Left renal pelvis (tissue), 4 donors: ENCODE measurements around the gene KLHL5. TPM values are rescaled to one million over a fixed set of nuclear protein-coding genes. Genes with fewer than 3 reads are reported as not detected.
"Not testable (repeated sequence)": the region's sequence is repeated elsewhere in the genome, so short reads cannot be mapped to it uniquely, and the experiment has no call there.

Experiments
- DNase-seq, 4 donors: peaks; one replicate each; pipeline ENCODE4 v3.0.0-alpha.2; 2013; ENCODE audit warnings: low read depth in 4 of 4, low spot score in 3 of 4
- polyA plus RNA-seq, 4 donors: library from polyadenylated mRNA; unstranded; fragments of 120-200 nt; gene quantifications; one replicate each; pipeline ENCODE4 v1.2.1, GENCODE V29; 2013; ENCODE audit not compliant: insufficient read length in 4 of 4

KLHL5 gene, protein sequence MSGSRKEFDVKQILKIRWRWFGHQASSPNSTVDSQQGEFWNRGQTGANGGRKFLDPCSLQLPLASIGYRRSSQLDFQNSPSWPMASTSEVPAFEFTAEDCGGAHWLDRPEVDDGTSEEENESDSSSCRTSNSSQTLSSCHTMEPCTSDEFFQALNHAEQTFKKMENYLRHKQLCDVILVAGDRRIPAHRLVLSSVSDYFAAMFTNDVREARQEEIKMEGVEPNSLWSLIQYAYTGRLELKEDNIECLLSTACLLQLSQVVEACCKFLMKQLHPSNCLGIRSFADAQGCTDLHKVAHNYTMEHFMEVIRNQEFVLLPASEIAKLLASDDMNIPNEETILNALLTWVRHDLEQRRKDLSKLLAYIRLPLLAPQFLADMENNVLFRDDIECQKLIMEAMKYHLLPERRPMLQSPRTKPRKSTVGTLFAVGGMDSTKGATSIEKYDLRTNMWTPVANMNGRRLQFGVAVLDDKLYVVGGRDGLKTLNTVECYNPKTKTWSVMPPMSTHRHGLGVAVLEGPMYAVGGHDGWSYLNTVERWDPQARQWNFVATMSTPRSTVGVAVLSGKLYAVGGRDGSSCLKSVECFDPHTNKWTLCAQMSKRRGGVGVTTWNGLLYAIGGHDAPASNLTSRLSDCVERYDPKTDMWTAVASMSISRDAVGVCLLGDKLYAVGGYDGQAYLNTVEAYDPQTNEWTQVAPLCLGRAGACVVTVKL
- 10 to 100 TPM; 30.1 to 47.1 (median 40.9) TPM for polyA plus RNA-seq

DNA sequence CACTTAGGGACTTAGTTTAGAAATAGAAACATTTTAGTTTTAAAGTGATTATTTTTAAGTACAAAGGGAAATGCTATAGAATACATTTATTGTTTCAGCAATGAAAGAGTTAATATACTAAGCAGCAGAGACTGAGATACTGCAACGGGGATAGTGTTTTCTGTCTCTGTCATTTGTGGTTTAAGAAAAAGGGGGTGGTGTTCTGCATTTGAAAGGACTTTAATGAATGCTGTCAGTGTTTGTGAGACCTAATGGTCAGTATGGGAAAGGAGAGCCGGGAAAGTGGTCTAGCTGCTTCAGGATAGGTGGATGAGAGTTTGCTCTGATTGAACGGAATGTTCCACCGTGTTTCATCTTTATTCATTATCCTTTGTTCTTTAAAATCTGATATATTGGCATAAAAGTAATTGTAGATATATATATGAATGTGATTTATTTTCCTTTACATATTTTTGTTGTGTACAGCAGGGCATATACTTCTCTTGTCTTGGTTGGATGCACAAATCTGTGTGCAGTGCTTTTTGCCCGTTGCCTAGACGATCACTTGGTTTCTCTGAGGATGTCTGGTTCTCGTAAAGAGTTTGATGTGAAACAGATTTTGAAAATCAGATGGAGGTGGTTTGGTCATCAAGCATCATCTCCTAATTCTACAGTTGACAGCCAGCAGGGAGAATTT, at the start of gene KLHL5:
TSS of gene KLHL5 (plus strand) at position 139 of the 676 bp plus-strand sequence. CDS start at position 560, 421 bp downstream.
- DNase-seq = no peak

DNA sequence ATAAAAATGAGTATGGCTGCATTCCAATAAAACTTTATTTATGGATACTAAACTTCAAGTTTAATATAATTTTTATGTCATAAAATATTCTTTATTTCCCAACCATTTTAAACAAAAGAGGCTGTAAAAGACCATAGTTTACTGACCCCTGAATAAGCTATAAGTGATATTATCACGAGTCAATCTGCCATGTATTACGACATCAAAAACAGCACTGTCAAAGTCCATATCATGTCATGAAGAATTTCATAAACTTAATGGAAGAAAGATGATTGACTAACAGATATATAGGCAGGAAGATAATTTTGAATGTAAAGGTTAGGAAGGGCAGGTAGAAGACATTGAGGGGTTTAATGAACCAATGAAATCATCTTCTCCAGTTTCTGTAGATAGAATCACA, 48.0 kb upstream of the KLHL5 start:
- no peak for DNase-seq

DNA sequence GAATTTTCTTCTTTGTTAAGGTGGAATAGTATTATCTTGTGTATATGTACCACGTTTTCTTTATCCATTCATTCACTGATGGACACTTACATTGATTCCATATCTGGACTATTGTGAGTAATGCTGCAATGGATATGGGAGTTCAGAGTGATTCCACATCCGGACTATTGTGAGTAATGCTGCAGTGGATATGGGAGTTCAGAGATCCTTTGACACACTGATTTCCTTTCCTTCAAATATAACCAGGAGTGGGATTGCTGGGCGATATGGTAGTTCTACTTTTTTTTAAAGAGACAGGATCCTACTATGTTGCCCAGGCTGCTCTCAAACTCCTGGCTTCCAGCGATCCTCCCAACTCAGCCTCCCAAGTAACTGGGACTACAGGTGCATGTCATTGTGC, 41.9 kb upstream of the KLHL5 start:
- DNase-seq = no peak

DNA sequence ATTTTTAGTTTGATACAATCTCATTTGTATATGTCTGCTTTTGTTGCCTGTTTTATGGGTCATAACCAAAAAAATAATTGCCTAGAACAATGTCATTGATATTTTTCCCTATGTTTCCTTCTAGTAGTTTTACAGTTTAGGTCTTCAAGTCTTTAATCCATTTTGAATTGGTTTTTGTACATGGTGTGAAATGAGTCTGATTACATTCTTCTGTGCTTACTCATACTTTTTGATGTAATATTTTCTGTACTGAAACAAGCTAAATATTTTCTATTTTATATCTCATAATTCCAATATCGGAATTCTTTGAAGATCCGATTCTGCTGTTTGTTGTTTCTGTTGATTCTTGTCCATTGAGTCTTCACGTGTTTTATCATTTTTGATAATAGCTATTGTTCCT, 40.4 kb upstream of the KLHL5 start:
- no peak for DNase-seq

DNA sequence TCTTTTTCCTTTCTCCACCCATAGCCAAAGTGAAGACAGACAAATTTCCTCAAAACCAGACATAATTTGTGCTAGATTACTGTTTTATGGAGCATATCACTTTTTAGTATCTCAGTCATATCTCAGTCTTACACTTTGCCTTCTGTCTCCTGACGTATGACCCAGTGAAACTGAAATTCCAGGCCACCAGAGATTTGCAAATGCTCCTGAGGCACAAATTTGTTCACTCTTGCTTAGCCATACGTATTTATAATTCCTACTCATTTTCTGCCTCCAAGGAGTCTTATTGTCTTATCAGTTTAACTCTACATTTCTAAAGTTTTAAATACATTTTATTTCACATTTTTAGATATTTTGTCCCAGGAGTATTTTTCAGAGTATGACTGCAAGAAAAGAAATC, 39.8 kb upstream of the KLHL5 start:
- no peak for DNase-seq

DNA sequence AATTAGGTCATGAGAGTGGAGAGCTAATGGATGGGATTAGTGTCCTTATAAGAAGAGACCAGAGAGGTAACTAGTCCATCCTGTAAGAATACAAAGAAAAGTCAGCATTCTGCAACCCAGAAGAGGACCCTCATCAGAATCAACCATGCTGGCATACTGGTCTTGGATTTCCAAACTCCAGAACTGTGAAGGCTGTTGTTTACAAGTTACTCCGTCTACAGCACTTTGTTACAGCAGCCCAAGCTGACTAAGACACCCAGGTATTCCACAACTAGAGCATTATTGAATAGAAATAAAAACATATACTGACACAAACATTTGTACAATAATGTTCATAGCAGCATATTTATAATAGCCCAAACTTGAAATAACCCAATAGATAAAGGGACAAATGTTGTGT, 39.0 kb upstream of the KLHL5 start:
- DNase-seq = no peak

DNA sequence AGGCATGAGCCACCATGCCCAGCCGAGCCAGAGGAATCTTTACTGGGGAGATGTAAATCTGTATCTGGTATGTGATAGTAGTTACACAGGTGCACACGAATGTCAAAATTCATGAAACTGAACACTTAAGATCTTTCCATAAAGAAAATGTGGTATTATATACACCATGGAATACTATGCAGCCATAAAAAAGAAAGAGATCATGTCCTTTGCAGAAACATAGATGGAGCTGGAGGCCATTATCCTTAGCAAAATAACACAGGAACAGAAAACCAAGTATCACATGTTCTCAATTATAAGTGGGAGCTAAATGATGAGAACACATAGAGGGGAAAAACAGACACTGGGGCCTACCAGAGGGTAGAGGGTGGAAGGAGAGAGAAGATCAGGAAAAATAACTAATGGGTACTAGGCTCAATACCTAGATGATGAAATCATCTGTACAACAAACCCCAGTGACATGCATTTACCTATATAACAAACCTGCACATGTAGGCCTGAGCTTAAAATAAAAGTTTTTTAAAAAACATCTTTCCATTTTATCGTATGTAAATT, 37.6 kb upstream of the KLHL5 start:
- DNase-seq = no peak

DNA sequence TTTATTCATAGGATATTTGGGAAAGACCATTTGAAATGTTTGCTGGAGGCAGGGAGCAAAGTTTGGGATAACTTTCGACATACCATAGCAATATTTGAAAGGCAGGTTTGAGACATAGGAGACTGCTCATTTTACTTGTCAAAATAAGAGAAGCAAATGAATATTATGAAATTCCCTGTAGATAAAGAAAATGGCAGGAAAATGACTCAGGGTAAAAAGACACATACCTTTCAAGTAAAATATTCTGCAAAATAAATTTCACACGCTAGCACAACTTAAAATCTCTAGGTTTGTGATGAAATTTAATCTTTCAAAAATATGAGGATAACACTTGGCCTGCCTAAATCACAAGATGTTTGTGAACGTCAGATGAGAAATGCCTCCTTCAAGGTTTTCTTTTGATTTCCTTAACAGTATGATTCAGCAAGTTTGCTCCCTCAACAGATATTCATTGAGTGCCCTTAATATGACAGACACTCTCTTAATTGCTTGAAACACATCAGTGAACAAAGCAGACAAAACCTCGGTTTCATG, 36.4 kb upstream of the KLHL5 start:
- DNase-seq = no peak

DNA sequence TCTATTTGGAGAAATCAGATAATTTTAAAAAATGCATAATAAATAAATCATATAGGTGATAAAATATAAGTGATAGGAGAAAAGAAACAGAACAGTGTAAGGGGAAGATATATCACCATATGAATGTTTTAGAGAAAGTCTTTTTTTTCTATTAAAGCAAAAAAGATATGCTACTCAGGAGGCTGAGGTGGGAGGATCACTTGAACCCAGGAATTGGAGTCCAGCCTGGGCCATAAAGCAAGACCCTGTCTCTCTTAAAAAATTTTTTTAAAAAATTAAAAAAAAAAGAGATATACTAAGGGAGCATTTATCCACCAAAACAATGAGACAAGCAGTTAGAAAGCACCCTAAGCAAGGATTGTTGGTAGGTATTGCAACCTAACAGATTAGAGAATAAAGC, 35.9 kb upstream of the KLHL5 start:
- no peak for DNase-seq

DNA sequence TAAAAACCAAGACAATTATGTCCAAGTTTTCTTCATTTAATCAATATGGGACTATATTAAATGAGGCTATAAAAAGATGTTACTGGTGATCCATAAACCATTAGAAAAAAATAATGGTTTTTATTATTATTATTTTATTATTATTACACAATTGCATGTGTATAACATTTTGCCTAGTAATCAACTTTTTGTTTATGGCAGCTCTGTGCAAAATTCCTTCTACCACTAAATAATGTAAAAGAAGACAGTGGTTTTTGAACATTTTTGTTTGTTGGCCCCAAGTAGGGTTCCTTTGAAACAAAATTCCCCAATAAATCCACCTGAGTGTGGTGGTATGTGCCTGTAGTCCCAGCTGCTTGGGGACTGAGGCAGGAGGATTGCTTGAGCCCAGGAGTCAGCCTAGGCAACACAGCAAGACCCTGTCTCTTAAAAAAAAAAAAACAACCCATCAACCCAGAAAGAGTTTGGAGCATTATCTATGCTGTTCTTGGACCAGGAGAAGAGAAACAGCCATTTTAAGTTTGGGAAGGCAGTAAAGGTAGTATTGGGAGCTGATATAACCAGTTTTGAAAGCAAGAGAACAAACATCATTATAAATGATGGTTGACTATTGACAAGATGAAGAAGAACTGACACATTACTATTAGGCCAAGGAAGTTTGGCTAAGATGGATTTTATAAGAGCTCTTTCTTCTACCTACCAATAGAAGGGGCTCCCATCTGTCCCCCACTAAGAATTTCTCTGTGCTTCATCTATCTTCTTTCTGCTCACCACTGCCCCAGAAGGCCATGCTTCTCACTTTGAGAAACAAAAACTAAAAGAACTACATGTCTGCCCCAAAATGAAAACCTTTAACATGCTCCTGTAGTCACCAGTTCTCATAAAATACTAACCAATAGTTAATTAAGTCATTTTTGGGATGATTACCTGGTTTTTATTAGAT, 32.0 kb upstream of the KLHL5 start:
- DNase-seq = no peak

DNA sequence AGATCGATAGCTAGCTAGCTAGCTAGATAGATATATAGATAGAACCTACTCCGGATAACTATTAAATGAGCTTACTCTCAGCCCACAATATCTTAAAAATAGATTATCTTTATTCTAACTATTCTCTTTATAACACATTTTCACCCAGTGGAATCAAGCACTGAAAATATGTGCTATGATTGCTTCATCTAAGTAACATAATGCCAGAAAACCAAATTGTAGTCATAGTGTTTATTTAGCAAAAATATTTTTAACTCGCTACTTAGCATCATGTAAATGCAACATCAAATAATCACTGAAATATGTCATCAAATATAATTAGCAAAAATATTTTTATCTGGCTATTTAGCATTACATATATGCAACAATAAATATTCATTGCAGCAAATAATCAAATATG, 31.3 kb upstream of the KLHL5 start:
- no peak for DNase-seq

DNA sequence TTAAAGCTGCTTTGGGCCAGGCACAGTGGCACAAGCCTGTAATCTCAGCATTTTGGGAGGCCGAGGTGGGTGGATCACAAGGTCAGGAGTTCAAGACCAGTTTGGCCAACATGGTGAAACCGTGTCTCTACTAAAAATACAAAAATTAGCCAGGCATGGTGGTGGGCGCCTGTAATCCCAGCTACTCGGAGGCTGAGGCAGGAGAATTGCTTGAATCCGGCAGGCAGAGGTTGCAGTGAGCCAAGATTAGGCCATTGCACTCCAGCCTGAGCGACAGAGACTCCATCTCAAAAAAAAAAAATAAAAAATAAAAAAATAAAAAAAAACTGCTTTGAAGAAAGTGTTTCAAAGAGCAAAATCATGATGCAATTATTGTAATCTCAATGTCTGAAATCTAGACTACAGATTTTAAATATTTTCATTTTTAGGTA, 30.4 kb upstream of the KLHL5 start:
- not testable (repeated sequence) for DNase-seq

DNA sequence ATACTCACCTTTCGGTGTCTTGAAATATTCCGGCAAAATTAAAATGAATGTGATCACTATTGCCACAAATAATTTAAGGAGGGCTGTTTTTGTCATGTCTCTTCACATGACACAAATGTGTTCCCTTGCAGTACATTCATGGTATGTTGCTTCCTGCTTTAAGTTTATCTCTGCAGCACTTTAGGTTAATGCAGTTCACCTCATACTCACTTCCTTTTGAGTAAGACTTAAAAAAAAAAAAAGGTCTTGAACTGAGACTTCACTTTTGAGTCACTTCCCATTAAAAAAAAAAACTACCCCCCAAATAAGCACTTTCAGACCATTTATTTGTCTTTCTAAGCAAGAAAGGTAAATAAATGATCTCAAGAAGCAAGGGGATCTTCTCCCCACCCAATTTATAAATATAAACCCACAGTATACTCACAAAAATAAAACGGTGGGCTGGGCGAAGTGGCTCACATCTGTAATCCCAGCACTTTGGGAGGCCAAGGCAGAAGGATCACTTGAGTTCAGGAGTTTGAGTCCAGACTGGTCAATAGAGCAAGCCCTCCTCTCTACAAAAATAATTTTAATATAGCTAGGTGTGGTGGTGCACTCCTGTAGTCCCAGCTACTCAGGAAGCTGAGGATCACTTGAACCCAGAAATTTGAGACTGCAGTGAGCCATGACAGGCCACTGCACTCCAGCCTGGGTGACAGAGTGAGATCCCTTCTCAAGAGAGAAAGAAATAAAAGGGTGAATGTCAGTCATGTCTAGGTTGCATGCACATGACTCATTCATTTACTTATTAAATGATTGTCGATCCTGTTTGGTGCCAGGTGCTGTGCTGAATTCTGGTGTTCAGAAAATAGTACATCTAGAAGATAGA, 29.6 kb upstream of the KLHL5 start, which contains the start of gene TMEM156:
TSS of gene TMEM156 (minus strand) at position 192 of the 868 bp plus-strand sequence. CDS start at position 96, 96 bp downstream.
- no peak for DNase-seq

DNA sequence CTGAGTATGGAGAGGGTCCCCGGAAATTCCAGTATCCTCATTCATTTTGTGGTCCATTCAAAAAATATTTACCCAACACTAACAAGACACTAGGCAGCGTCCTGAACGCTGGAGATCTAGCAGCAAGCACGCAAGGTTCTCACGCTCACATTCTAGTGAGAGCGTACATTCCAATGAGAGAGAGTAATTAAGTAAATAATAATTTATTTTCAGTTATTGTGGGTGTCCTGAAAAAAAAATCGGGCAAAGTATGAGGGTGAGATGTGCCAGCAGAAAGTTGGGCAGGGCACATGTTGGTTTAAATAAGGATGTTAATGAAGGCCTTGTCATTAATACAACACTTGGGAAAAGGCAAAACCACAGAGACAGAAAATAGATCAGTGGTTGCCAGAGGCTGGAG, 25.9 kb upstream of the KLHL5 start:
- DNase-seq = no peak

DNA sequence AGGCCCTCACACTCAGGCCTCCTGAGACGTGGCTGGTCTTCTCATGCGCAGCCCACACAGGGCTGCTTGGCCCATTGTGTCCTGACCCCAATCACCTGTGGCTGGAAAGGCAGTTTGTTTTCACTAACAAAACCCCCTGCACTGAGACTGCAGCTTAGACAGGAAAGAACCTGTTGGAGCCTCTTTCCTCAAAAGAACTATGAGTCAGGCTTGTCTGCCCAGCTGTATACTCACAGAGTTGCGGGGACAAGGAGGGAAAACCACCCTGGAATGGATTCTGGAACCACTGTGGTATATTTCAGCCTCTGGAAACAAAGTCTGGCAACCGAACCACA, 24.6 kb upstream of the KLHL5 start:
- no peak for DNase-seq

DNA sequence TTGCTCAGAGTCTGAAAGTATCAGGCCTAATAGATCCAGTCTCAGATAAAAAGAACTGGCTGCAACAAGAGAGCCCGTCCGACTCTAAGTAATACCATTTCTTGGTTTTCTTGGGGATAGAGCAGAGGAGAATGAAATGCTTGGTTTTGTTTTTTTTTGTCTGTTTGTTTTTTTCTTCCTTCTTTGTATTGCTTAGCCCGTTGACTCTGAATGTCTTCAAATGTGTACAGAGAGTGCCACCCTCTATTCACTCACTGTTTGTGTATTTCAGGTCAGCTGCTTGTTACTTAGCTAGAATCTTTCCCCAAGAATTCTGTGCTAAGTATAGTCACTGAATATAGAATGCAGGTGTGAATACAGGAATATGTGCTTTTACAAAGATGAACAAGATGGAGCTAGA, 24.1 kb upstream of the KLHL5 start:
- DNase-seq = no peak

DNA sequence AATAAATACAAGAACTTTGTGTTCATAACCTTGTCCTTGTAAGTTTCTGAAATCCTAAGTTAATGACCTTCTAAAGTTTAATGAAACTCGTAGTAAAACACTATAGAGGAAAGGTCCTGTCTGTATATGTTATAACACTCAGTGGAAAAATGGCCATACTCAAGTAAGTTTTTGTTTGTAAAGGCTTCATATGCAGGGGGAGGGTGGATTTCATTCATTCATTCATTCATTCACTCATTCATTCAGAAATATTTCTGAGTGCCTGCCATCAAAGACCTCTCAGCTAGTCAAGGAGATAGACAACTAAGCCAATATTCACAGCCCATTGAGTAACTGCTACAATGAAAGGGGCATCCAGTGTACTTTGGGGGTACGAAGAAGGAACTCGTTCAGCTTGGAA, 22.9 kb upstream of the KLHL5 start:
- DNase-seq = no peak

DNA sequence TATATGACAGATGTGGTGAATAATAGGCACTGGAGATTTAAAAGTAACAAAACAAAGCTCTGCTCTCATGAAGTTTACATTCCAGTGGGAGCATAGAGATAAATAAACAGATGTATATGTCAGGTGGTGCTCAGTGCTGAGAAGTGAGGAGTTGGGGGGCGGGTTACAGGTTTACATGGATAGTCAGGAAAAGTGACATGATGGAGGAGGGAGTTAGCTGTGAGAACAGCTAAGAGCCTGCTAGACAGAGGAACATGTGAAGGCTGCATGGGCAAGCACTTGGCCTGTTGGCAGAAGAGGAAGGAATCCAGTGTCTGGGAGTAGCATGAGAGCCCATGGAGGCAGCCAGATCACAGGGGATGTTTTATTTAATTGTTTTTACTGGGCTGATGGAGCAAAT, 19.7 kb upstream of the KLHL5 start:
- DNase-seq = no peak
